Stimulated activated CD4-positive, alpha-beta T cell treated with anti-CD3 and anti-CD28 coated beads, Interleukin-12 subunit alpha, Interleukin-12 subunit beta, amount 100 ng/mL, for 4 hours (primary cell): ENCODE data around the gene ANKRD40CL.
"Not testable (repeated sequence)": the region's sequence is repeated elsewhere in the genome, so short reads cannot be mapped to it uniquely, and the experiment has no call there.

Source experiments
- DNase-seq: peaks from one replicate; pipeline ENCODE4 v3.0.0-alpha.2; 2020

The ANKRD40CL gene

DNA sequence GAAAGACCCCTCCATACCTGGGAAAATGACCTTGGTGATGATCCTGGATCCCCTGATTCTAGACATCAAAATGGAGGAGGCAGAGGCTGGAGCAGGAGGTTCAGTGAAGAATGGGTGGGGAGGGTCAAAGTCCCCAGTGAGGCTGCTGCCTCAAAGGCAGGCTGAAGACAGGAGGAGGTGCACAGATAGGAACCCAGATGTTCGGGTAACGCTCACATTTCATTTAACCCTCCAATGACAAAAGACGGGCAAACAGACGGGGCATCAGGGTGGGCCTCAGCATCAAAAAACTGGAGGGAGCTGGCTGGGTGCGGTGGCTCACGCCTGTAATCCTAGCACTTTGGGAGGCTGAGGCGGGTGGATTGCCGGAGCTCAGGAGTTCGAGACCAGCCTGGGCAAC, at the start of gene ANKRD40CL:
Gene ANKRD40CL, minus strand, starts transcription at position 73 of the 400 bp plus-strand sequence. CDS start 605 bp downstream, outside the sequence.
- no peak for DNase-seq

DNA sequence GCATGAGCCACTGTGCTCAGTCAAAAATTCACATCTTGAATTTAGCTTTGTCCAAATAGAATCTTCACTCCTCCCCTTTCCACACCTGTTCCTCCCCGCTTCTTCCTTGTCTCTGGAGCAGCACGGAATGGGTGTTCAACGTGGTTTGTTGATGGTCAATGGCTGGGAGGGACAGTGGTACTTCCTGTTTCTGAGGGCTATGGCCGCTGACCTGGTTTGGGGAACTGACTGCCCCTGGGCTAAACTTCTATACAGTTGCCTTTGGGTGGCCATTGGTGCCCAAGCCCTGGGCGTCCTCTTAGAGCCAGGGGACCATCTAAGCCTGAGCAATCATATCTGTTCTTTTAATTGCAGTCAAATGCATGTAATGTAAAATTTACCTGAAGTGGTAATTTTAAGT, 49.0 kb upstream of the ANKRD40CL start:
- no peak for DNase-seq

DNA sequence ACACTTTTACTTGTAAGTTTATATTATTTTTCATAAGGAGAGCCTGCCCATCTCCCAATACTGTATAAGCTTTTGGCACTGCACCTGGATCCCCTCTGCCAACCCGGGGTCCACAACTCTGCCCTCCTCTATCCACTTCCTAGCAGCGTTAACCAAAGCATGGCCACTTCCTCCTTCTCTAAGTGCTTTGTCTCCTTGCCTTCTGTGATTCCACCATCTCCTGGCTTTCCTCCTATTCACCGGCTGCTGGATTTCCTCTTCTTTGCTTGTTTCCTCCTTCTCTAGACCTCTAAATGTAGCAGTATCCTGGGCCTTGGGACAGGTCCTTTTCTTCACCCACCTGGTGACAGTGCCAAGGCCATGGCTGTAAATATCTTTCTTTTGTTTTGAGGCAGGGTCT, 48.1 kb upstream of the ANKRD40CL start:
- DNase-seq = no peak

DNA sequence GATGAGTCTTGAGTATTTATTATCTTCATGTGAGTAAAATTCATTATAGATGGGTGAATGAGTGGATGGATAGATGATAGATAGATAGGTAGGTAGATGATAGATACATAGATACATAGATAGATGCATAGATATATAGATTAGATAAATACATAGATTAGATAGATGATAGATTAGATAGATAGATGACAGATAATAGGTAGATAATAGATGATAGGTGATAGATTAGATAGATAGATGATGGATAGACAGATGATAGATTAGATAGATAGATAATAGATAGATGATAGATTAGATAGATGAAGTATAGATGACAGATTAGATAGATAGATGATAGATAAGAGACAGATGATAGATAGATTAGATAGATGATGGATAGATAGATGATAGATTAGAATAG, 46.3 kb upstream of the ANKRD40CL start:
- DNase-seq = no peak

GRCh38 chr17:50808888-50809287, 41.6 kb upstream of the ANKRD40CL start:
- no peak for DNase-seq

GRCh38 chr17:50808413-50808812, 41.1 kb upstream of the ANKRD40CL start:
- no peak for DNase-seq

- no peak for DNase-seq
Measured at GRCh38 chr17:50807675-50808074, 40.4 kb upstream of the ANKRD40CL start.

GRCh38 chr17:50807009-50807408, 39.7 kb upstream of the ANKRD40CL start:
- DNase-seq = no peak

- no peak for DNase-seq
Measured at GRCh38 chr17:50806141-50806643, 38.9 kb upstream of the ANKRD40CL start.

DNA sequence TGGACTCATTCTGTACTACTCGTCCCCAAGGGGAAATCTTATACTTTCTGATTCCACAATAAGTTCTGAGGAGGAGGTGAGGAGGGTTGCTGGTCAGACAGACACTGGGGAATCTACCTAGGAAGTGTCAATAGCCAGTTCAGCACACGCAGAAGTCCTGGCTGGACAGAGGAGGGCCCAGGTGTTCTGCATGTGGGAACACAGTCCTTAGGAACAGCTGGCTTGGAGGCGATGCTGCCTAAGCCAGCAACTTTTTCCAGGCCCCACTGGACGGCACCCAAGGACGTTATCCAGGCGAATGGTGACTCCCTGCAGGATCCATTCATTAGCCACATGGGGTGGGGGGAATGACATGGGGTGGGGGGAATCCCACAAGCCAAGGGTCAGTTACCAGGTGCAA, 38.2 kb upstream of the ANKRD40CL start:
- no peak for DNase-seq

DNA sequence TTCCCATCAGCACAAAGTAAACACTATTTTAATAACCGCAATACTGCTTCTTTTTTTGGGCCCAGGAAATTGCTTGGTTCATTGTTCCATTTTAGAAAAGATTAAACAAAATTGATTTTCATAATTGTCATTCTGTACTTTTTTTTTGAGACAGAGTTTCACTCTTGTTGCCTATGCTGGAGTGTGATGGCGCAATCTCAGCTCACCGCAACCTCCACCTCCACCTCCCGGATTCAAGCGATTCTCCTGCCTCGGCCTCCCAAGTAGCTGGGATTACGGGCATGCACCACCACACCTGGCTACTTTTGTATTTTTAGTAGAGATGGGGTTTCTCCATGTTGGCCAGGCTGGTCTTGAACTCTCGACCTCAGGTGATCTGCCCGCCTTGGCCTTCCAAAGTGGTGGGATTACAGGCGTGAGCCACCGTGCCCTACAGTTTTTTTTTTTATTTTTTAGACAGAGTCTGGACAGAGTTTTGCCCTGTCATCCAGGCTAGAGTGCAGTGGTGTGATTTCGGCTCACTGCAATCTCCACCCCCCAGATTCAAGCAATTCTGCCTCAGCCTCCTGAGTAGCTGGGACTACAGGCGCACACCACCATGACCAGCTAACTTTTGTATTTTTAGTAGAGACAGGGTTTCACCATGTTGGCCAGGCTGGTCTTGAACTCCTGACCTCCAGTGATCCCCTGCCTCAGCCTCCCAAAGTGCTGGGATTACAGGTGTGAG, 37.6 kb upstream of the ANKRD40CL start:
- DNase-seq = not testable (repeated sequence)

DNA sequence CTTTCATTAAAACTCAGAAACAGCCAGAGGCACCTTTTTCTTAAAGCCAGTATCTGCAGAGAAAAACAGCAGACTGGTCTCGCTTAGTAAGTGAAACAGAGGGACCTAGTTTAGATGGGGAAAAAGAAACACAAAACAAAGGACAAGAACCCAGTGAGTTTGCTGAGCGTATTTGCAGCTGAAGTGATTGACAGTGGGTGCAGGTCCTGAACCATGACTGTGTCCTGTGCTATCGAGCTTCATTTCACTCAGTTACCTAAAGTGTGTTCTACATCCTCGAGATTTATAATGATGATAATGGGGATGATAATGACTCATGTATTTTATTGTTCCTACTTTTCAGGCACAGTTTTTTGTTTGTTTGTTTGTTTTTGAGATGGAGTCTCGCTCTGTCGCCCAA, 36.4 kb upstream of the ANKRD40CL start:
- no peak for DNase-seq

DNA sequence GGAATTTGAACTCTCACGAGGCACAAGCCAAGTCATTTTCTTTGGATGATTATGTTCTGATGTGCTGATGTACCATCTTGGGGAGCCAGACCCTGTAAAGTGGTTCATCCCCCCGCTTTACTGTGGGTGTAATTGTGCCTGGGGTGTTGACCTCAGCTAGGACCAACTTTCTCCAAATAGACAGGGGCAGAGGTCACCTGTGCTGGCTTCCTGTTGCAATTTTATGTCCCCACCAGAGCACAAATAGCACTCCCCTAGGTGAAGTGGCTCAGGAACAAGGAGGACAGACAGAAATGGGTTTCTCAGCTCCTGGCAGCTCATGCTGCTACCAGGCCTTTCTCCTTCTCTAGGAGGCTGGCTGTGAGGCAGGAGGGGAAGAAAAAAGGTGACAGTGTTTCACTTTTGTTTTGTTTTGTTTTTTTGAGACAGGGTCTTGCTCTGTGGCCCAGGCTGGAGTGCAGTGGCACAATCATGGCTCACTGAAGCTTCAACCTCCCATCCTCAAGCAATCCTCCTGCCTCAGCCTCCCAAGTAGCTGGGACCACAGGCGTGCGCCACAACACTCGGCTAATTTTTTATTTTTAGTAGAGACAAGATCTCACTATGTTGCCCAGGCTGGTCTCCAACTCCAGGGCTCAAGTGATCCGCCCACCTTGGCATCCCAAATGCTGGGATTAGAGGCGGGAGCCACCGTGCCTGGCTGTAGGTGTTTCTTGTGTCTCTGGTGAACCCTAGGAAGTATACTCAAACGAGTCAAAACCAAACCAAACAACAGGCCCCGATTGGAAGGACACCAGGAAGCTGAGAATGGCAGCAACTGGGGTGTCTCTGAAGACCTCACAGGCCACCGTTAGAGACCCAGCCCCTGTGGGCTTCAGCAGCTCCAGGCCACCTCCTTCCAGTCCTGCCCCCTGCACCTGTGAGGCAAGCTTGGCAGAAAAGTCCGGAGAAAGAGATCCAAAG, 35.6 kb upstream of the ANKRD40CL start:
- DNase-seq = no peak

DNA sequence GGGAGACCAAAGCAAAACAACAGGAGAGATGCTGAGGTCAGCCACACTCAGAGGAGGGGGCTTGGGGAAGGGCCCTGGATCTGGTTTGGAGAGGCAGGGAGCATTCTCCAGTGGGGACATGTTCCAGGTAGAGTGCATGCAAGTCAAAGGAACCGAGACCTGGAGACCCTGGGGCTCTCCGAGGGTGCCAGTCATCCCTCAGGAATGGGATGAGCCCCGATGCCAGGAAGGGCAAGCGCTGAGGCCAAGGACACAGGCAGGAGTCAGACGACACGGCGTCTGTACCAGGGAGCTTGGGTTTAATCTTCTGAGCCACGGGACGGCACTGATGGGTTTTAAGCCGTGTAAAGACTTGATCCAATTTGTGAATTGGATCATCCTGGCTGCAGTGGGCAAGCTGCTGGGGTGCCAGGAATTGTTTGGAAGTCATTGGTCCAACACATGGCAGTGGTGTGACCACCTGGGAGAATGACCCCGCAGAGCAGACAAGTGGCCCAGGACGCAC, 32.9 kb upstream of the ANKRD40CL start:
- DNase-seq = no peak

GRCh38 chr17:50799582-50799981, 32.3 kb upstream of the ANKRD40CL start:
- DNase-seq = no peak

DNA sequence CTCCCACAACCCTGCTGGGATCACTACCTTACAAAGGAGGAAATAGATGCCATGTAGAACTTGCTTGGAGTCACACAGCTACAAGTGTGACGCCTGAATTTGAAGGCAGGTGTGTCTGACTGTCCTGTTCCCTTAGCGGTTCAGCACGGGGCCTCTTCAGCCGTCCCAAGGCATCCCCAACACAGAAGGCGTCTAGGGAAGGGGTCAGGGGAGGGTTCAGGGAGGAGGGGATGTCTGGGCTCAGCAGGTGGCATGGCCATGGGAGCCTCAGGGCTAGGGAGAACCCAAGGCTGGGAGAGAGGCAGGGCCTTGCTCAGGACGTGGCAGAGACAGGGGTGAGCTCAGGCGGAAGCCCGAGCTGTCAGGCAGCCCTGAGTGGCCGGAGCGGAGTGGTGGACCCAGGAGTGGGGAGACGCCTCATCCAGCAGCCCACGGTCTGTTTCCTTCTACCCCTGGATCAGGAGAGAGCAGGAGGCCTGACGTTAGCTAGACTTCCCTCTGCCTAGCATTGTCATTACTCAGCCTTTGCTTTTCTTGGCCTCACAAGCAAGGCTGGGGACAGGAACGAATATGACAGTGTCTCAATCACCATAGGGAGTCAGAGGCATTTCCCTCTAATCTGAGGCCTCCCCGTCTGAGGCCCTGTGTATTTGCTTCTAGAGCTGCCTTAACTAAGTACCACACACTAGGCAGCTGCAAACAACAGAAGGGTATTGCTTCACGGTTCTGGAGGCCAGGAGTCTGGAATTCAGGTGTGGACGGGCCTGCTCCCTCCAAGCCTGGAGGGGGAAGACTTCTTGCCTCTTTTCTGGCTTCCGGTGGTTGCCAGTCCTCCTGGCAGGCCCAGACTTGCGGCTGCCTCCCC, 31.3 kb upstream of the ANKRD40CL start:
- no peak for DNase-seq

- no peak for DNase-seq
Measured at GRCh38 chr17:50797135-50797810, 30.0 kb upstream of the ANKRD40CL start.

DNA sequence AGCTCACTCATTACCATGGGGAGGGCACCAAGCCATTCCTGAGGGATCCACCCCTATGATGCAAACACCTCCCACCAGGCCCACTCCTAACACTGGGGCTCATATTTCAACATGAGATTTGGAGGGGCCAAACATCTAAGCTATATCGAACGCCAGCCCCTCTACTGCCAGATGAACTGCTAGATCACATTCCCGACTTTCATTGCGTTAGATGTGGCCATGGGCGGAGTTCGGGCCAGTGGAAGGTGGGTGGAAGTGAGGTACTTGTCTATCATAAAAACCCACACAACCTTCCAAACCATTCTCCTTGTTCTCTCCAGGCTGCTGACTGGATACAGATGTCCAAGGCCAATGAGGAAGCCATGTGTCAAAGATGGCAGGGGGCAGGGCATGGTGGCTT, 27.0 kb upstream of the ANKRD40CL start:
- no peak for DNase-seq

GRCh38 chr17:50793007-50793406, 25.7 kb upstream of the ANKRD40CL start:
- DNase-seq = no peak

DNA sequence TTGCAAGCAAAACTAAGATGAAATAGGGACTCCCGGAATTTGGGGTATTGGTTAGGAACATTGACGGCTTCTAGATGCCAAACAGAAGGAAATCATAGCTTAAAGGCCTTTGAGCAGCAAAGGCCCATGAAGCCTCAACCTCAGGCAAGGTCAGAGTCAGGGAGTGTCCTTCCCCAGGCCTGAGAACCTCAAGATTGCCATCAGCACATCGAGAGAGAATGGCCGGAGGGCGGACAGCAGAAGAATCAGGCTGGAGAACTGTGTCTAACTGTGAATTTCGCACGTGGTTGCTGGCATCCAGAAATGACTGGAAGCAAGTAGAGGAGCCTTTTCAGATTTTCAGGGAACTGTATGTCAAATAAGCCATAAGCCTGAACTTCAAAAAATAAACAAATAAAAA, 24.8 kb upstream of the ANKRD40CL start:
- DNase-seq = no peak

DNA sequence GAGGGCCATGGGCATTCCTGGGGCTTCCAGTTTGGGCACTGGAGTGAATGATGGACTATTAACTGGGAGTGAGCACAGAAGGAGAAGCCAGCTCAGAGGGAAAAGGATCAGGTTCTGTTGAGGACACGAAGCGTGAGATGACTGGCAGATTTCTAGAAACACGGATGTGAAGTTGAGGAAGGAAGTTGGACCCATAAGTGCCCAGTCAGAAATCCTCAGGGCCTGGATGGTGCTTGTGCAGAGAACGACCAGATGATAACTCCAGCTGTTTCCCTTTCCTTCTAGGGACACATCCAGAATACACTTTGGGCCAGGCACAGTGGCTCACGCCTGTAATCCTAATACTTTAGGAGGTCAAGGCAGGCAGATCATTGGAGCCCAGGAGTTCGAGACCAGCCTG, 23.3 kb upstream of the ANKRD40CL start:
- DNase-seq = no peak

- no peak for DNase-seq
Measured at GRCh38 chr17:50787106-50787505, 19.8 kb upstream of the ANKRD40CL start.
